GM21515 (cell line): ENCODE data around the gene LAMB2.

Experiments
- ATAC-seq: cut with Tn5 transposase; IDR thresholded peaks from one replicate; pipeline ENCODE4 v1.9.1; 2021; ENCODE audit not compliant: unreplicated experiment

The LAMB2 gene

DNA sequence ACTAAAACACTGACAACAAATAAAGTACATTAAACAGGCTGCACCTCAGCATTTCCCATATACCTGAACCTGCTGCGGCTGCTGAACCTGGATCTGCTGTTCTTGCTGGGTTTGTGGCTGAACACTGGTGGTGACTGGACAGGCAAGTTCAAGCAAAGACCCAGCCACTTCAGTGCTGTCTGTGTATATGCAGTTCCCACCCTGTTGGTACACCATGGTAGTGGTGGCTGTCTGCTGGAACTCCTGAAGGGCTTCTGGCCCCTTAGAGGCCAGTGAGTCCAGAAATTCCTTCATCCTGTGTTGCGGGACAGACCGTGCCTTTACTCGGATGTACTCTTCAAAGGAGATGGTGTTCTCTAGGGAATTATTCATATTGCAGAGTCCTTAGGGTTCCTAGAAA, 56.2 kb downstream of the LAMB2 start:
- no peak for ATAC-seq

DNA sequence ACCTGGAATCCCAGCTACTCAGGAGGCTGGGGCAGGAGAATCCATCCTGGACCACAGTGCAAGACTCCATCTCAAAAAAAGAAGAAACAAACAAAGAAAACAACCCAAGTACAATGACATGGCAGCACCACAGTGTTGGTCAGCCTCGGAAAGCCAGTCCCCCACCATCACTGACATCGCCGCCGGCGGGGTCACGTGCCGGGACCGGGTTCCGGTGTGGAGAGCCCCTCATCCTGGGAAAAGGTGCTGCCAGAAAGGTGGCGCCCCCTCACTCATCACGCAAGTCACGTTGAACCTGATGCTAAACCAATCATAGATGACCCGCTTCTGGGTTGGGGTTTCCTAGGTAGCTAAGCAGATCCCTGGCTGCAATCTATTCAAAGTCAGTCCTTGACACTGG, 56.7 kb downstream of the LAMB2 start:
- no peak for ATAC-seq
